Measurements from ENCODE around the gene TECPR2.

The TECPR2 gene

GRCh38 chr14:102392506-102392905 lies 29.8 kb downstream of the TECPR2 start:
- H3K4me3 ChIP-seq (ENCODE audit: low read depth, low read length): no peak overlapping the region
- TF ChIP-seq CTCF (IDR thresholded peaks at IDR 0.05; ENCODE audit: borderline replicate concordance, insufficient read depth, low read depth, low read length): no peak

GRCh38 chr14:102394717-102395375 lies 32.1 kb downstream of the TECPR2 start:
- no peak overlapping the region for H3K4me3 ChIP-seq (ENCODE audit: low read depth, low read length)

DNA sequence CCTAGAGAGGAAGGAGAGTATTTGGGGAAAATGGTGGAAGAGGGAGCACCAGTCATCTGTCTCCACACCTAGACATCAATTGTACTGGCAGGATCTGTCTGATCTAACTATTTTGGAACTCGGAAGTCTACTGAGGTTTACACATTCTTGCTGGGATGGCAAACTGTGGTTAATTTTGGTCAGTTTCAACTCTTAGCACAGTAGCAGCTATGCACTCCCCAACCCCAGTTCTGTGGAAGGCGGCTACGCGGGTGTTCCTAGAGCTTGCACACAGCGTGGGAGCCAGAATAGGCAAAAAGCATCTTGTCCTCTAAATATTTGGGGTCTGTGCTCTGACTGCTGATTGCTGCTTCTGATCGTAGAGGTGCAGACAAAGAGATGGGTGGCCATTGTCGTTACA lies 33.8 kb downstream of the TECPR2 start:
- H3K4me3 ChIP-seq (ENCODE audit: low read depth, low read length): no peak overlapping the region
- no peak for TF ChIP-seq CTCF (IDR thresholded peaks at IDR 0.05; ENCODE audit: borderline replicate concordance, insufficient read depth, low read depth, low read length)

More at GRCh38 chr14:102394717-102395375, 32.1 kb downstream of the TECPR2 start:
- TF ChIP-seq CTCF (IDR thresholded peaks at IDR 0.05; ENCODE audit: borderline replicate concordance, insufficient read depth, low read depth, low read length): no peak

DNA sequence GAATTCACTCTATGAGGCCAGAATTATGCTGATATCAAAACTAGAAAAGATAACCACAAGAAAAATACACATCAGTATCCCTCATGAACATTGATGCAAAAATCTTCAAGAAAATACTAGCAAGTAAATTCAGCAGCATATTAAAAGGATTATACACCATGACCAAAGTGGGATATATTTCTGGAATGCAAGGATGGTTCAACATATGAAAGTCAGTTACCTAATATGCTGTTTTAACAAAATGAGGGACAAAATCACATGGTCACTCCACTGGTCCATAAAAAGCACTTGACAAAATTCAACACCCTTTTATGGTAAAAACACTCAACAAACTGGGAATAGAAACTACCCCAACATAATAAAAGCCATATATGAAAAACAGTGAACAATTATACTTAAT lies 40.3 kb downstream of the TECPR2 start:
- no peak for TF ChIP-seq CTCF (IDR thresholded peaks at IDR 0.05; ENCODE audit: borderline replicate concordance, insufficient read depth, low read depth, low read length)
- no peak overlapping the region for H3K4me3 ChIP-seq (ENCODE audit: low read depth, low read length)

GRCh38 chr14:102407258-102407657 lies 44.5 kb downstream of the TECPR2 start:
- no peak overlapping the region for H3K4me3 ChIP-seq (ENCODE audit: low read depth, low read length)
- no peak for TF ChIP-seq CTCF (IDR thresholded peaks at IDR 0.05; ENCODE audit: borderline replicate concordance, insufficient read depth, low read depth, low read length)

- TF ChIP-seq CTCF (IDR thresholded peaks at IDR 0.05; ENCODE audit: borderline replicate concordance, insufficient read depth, low read depth, low read length): no peak
- H3K4me3 ChIP-seq (ENCODE audit: low read depth, low read length): no peak overlapping the region
These were observed 46.0 kb downstream of the TECPR2 start for GRCh38 chr14:102408724-102409123.

GRCh38 chr14:102415671-102416070 lies 52.9 kb downstream of the TECPR2 start:
- no peak overlapping the region for H3K4me3 ChIP-seq (ENCODE audit: low read depth, low read length)
- TF ChIP-seq CTCF (IDR thresholded peaks at IDR 0.05; ENCODE audit: borderline replicate concordance, insufficient read depth, low read depth, low read length): no peak

Data from GM12875 (cell line).